ENCODE results near the gene ZRANB3. TPM values are rescaled to one million over a fixed set of nuclear protein-coding genes. Genes with fewer than 3 reads are reported as not detected.

Gene ZRANB3
- total RNA-seq, 1 donor from 2014 or later: 18.6 TPM

GRCh38 chr2:135142323-135142722, 388.7 kb downstream of the ZRANB3 start:
- H3K27me3 Mint-ChIP-seq: no peaks in the 10 kb centered on the region
- H3K36me3 Mint-ChIP-seq (ENCODE audit: insufficient read depth): peaks cover 42% of the 10 kb centered on the region
- no peaks in the 10 kb centered on the region for H3K4me1 Mint-ChIP-seq (ENCODE audit: low read depth)
- no peak overlapping the region for H3K4me3 Mint-ChIP-seq (ENCODE audit: low read depth)
- DNase-seq (ENCODE audit: low spot score, unreplicated experiment): no peak
- H3K9me3 Mint-ChIP-seq (ENCODE audit: low read depth): peaks cover 25% of the 10 kb centered on the region
- TF ChIP-seq CTCF (IDR thresholded peaks at IDR 0.05; ENCODE audit: unreplicated experiment): no peak
- H3K27ac Mint-ChIP-seq: no peak overlapping the region

DNA sequence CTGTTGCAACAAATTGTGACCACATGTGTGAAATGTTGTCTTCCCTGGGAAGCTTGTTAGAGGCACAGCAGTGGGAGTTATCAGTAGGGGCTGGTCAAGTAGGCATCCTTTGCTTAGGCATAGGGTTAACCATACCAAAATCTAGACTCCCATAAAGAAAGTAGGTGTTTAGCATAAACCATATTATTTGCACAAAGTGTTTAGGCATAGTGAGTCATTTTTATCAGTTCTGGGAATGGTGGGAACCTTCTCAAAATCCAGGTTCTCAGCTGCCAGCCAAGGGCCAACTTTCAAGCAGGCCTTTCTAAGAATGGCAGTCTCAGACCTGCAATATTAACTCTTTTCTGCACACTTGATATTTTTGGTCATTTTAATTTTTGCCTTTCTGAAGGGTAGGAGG, 390.4 kb downstream of the ZRANB3 start:
- H3K9me3 Mint-ChIP-seq (ENCODE audit: low read depth): peaks cover 25% of the 10 kb centered on the region
- no peak for DNase-seq (ENCODE audit: low spot score, unreplicated experiment)
- peaks cover 51% of the 10 kb centered on the region for H3K36me3 Mint-ChIP-seq (ENCODE audit: insufficient read depth)
- no peak overlapping the region for H3K27ac Mint-ChIP-seq
- H3K4me1 Mint-ChIP-seq (ENCODE audit: low read depth): no peaks in the 10 kb centered on the region
- no peak overlapping the region for H3K4me3 Mint-ChIP-seq (ENCODE audit: low read depth)
- no peak for TF ChIP-seq CTCF (IDR thresholded peaks at IDR 0.05; ENCODE audit: unreplicated experiment)
- no peaks in the 10 kb centered on the region for H3K27me3 Mint-ChIP-seq

DNA sequence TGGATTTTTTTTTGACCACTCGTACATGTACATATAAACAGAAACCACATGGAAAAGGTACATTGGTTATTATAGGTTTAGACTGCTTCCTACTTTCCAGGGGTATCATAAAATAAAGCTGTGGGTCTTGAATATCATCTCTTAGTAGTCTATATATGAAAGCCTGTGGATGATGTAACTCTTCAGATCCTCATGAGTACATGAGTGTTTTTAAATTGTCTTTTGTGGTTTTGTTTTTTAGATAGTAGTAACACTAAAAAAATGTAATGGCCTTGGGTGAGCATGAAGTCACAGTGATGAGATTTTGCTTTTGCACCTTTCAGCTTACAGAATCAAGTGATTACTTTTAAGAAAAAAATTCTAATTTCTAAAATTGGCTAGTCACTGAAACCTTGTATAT, 398.7 kb downstream of the ZRANB3 start:
- Mint-ChIP-seq H3K27me3 (no peaks in the 10 kb centered on the region), H3K9me3 (ENCODE audit: low read depth) (no peaks in the 10 kb centered on the region), H3K36me3 (ENCODE audit: insufficient read depth) (peaks cover 40% of the 10 kb centered on the region), H3K4me1 (ENCODE audit: low read depth) (no peaks in the 10 kb centered on the region), H3K4me3 (ENCODE audit: low read depth) (no peak overlapping the region), H3K27ac (no peak overlapping the region)
- no peak for DNase-seq (ENCODE audit: low spot score, unreplicated experiment)
- no peak for TF ChIP-seq CTCF (IDR thresholded peaks at IDR 0.05; ENCODE audit: unreplicated experiment)

DNA sequence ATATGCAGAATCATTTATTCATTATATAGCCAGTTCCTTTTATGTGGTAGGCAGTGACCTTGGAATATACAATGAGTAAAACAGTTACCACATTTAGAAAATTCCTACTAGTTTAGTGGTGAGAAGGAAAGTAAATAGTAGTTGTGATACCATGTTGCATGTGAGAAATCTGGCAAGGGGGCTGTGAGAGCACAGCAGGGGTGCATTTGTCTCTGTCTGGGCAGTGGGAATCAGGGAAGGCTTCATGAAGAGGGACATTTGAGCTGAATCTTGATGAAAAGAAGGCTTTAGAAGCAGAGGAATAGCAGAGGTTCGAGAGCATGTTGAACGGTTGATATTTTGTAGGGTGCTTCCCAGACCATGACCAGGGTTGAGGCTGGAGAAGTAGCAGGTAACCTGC, 400.3 kb downstream of the ZRANB3 start:
- H3K27me3 Mint-ChIP-seq: no peaks in the 10 kb centered on the region
- H3K4me1 Mint-ChIP-seq (ENCODE audit: low read depth): no peaks in the 10 kb centered on the region
- H3K9me3 Mint-ChIP-seq (ENCODE audit: low read depth): no peaks in the 10 kb centered on the region
- peaks cover 34% of the 10 kb centered on the region for H3K36me3 Mint-ChIP-seq (ENCODE audit: insufficient read depth)
- H3K4me3 Mint-ChIP-seq (ENCODE audit: low read depth): no peak overlapping the region
- no peak for TF ChIP-seq CTCF (IDR thresholded peaks at IDR 0.05; ENCODE audit: unreplicated experiment)
- DNase-seq (ENCODE audit: low spot score, unreplicated experiment): no peak
- H3K27ac Mint-ChIP-seq: no peak overlapping the region

DNA sequence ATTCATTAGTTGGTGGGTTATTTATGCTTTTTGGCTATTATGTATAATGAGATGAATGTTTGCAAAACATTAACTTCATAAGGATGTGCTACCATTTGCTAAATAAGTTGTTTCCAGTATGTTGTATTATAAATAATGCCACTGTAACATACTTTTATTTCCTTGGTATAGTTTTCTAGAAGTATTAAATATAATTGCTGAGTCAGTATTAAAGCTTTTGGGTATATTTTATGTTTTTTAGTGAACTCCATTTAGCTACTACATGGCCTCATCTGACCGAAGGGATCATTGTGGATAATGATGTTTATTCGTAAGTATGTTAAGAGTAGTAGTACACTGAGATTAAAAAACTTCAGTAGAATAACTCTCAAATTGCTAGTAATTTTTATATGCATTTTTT, 405.1 kb downstream of the ZRANB3 start:
- TF ChIP-seq CTCF (IDR thresholded peaks at IDR 0.05; ENCODE audit: unreplicated experiment): no peak
- peaks cover 30% of the 10 kb centered on the region for H3K36me3 Mint-ChIP-seq (ENCODE audit: insufficient read depth)
- H3K4me1 Mint-ChIP-seq (ENCODE audit: low read depth): peaks cover 2% of the 10 kb centered on the region
- H3K27ac Mint-ChIP-seq: no peak overlapping the region
- no peaks in the 10 kb centered on the region for H3K27me3 Mint-ChIP-seq
- H3K9me3 Mint-ChIP-seq (ENCODE audit: low read depth): no peaks in the 10 kb centered on the region
- no peak overlapping the region for H3K4me3 Mint-ChIP-seq (ENCODE audit: low read depth)
- no peak for DNase-seq (ENCODE audit: low spot score, unreplicated experiment)
